Head of caudate nucleus (tissue), 42 donors: ENCODE data around the gene EIF4G2.
"Not testable (repeated sequence)": the region's sequence is repeated elsewhere in the genome, so short reads cannot be mapped to it uniquely, and the experiment has no call there.

Experiments
- DNase-seq, 42 donors: peaks; one replicate each; pipeline versions ENCODE4 v3.0.0 to v3.0.0-alpha.2; 2020 to 2021; ENCODE audit warnings: mixed read lengths in 7 of 42
- intact Hi-C: fragments of 100-400 bp; cut with DNase I; formaldehyde crosslinking; loops from one replicate; pipeline ENCODE4 v1.15.0; 2022

EIF4G2 gene

GRCh38 chr11:10808553-10809372, at the start of gene EIF4G2:
EIF4G2 (minus strand) TSS chr11:10808926.
- intact Hi-C loops: loop anchor here (2.0 to 10.0 kb wide), 4 partner anchors 50 to 206 kb away; partner anchors contain the start of genes CTR9 and ZBED5
- DNase-seq: peak; percentile 97 to 100 (median 99)

GRCh38 chr11:10857709-10858438, 49.1 kb upstream of the EIF4G2 start, which contains the start of gene ZBED5:
ZBED5 (minus strand) TSS chr11:10858053; CDS start chr11:10854945, 3,108 bp downstream.
- DNase-seq: peak; percentile 96 to 100 (median 98)
- intact Hi-C loops: loop anchor here (2.0 to 5.0 kb wide), 2 partner anchors 49 to 74 kb away; partner anchors contain the start of gene EIF4G2

GRCh38 chr11:10857459-10857708, 48.7 kb upstream of the EIF4G2 start:
- intact Hi-C loops: loop anchor here (5.0 kb wide), 1 partner anchor 75 kb away; no protein-coding TSS in a partner anchor
- DNase-seq: peak in 11 of 42 donors; percentile 4 to 51 (median 27)

- DNase-seq: peak in 14 of 42 donors; percentile 5 to 69 (median 34)
- intact Hi-C loops: loop anchor here (5.0 kb wide), 1 partner anchor 75 kb away; no protein-coding TSS in a partner anchor
These were observed 48.1 kb upstream of the EIF4G2 start for GRCh38 chr11:10856689-10857458.

- intact Hi-C loops: loop anchor here (5.0 kb wide), 1 partner anchor 77 kb away; no protein-coding TSS in a partner anchor
- no peak for DNase-seq
These were observed 46.6 kb upstream of the EIF4G2 start for GRCh38 chr11:10855295-10855694.

GRCh38 chr11:10847960-10848860, 39.5 kb upstream of the EIF4G2 start:
- intact Hi-C loops: no loop called here
- DNase-seq: no peak

GRCh38 chr11:10846660-10847059, 37.9 kb upstream of the EIF4G2 start:
- DNase-seq: no peak
- intact Hi-C loops: no loop called here

- intact Hi-C loops: no loop called here
These were observed 36.9 kb upstream of the EIF4G2 start for GRCh38 chr11:10845589-10845988.

GRCh38 chr11:10844796-10845195, 36.1 kb upstream of the EIF4G2 start:
- intact Hi-C loops: no loop called here
- DNase-seq: no peak

More at GRCh38 chr11:10845589-10845988, 36.9 kb upstream of the EIF4G2 start:
- no peak for DNase-seq

- intact Hi-C loops: no loop called here
- no peak for DNase-seq
These were observed 35.6 kb upstream of the EIF4G2 start for GRCh38 chr11:10844356-10844755.

- no peak for DNase-seq
- intact Hi-C loops: no loop called here
These were observed 30.2 kb upstream of the EIF4G2 start for GRCh38 chr11:10838881-10839280.

- DNase-seq: no peak
- intact Hi-C loops: no loop called here
These were observed 29.4 kb upstream of the EIF4G2 start for GRCh38 chr11:10838083-10838482.

- DNase-seq, intact Hi-C loops: not testable (repeated sequence)
These were observed 28.2 kb upstream of the EIF4G2 start for GRCh38 chr11:10836884-10837283.

- no peak for DNase-seq
- intact Hi-C loops: no loop called here
These were observed 20.4 kb upstream of the EIF4G2 start for GRCh38 chr11:10829139-10829538.

GRCh38 chr11:10828402-10828801, 19.7 kb upstream of the EIF4G2 start:
- no peak for DNase-seq
- intact Hi-C loops: no loop called here

GRCh38 chr11:10824888-10825287, 16.2 kb upstream of the EIF4G2 start:
- intact Hi-C loops: no loop called here
- no peak for DNase-seq

GRCh38 chr11:10823152-10823579, 14.4 kb upstream of the EIF4G2 start:
- DNase-seq: no peak
- intact Hi-C loops: no loop called here

- intact Hi-C loops: not testable (repeated sequence)
These were observed 13.8 kb upstream of the EIF4G2 start for GRCh38 chr11:10822491-10822890.

More at GRCh38 chr11:10822491-10822890, 13.8 kb upstream of the EIF4G2 start:
- DNase-seq: not testable (repeated sequence)
